K562 (cell line): ENCODE measurements around the gene OGDH. TPM values are rescaled to one million over a fixed set of nuclear protein-coding genes. Genes with fewer than 3 reads are reported as not detected.

Source experiments
- ATAC-seq: fragments of 200-7000 bp; cut with Tn5 transposase; 3 replicates; pipeline ENCODE4 v1.9.1; 2020; ENCODE audit warnings: moderate library complexity
- BruUV-seq: library from RNA; stranded (reverse); fragments of 400-500 nt; replicated peaks from 2 replicates; lab custom pipeline; 2021; lab: Mats Ljungman, UMichigan
- CTCF ChIA-PET: fragments of 300-600 bp; formaldehyde crosslinking; extraction: SDS; loops from one replicate; lab custom pipeline; 2021; ENCODE audit warnings: low intra/inter-chr PET ratio; lab: Yijun Ruan, JAX
- POLR2A ChIA-PET: fragments of 300-600, 350-650 bp; sonication (Branson Sonifier 250); formaldehyde crosslinking; extraction: SDS; loops from one replicate; lab custom pipeline; 2021; ENCODE audit warnings: antibody characterized with exemption, inconsistent platforms; lab: Yijun Ruan, JAX
- DNase-seq, 4 experiments: peaks; one replicate each; pipeline versions ENCODE4 v3.0.0 to v3.0.0-alpha.2; 2011 to 2018; ENCODE audit warnings: low spot score in 3 of 4, mixed read lengths in 3 of 4; ENCODE audit errors: extremely low read depth in 1 of 4
- FAIRE-seq: peaks from 2 replicates; lab custom pipeline; 2011; peaks lifted over from hg19 to GRCh38; lab: Jason Lieb, UNC
- H2AFZ ChIP-seq: 2 replicates; pipeline ENCODE4 v1.6.0; 2011; ENCODE audit warnings: low read depth, low read length, control low read depth, inconsistent platforms
- H3K27ac ChIP-seq: fragments of 200-600 bp; 3 replicates; pipeline ENCODE4 v1.8.0; 2011; ENCODE audit warnings: low read depth, mild to moderate bottlenecking, control low read depth, inconsistent platforms, low read length, moderate library complexity, mixed read lengths; ENCODE audit errors: extremely low read depth
- H3K27me3 ChIP-seq, 2 experiments: fragments of 300-600 bp in 1 of 2; 2 replicates in 1 of 2; 3 replicates in 1 of 2; pipeline versions ENCODE4 v1.6.0 to v1.8.0; 2011; ENCODE audit warnings: inconsistent platforms in 2 of 2, low read length in 2 of 2, mild to moderate bottlenecking in 1 of 2, mixed read lengths in 1 of 2, moderate library complexity in 1 of 2; ENCODE audit not compliant: control insufficient read depth in 2 of 2, insufficient read depth in 2 of 2
- H3K36me3 ChIP-seq: fragments of 300-600 bp; 3 replicates; pipeline ENCODE4 v1.8.0; 2011; ENCODE audit warnings: mild to moderate bottlenecking, low read length, inconsistent platforms; ENCODE audit not compliant: control insufficient read depth, insufficient read depth
- H3K4me1 ChIP-seq, 2 experiments: fragments of 200-600 bp in 1 of 2; replicated peaks in 1 of 2; 2 replicates in 1 of 2; 3 replicates in 1 of 2; pipeline versions ENCODE4 v1.5.1 to v1.8.0; 2011; ENCODE audit warnings: inconsistent platforms in 2 of 2, low read length in 2 of 2, mild to moderate bottlenecking in 1 of 2, mixed read lengths in 1 of 2, moderate library complexity in 1 of 2; ENCODE audit not compliant: control insufficient read depth in 2 of 2, insufficient read depth in 2 of 2
- H3K4me2 ChIP-seq: 2 replicates; pipeline ENCODE4 v1.6.1; 2011; ENCODE audit warnings: low read length, control low read depth, inconsistent platforms, mixed read lengths; ENCODE audit not compliant: insufficient read depth
- H3K4me3 ChIP-seq: fragments of 200-600 bp; sonication (generic), shearing (Covaris generic); 2 replicates; pipeline ENCODE4 v1.5.1; 2016; ENCODE audit warnings: control low read depth, inconsistent platforms
- H3K79me2 ChIP-seq: fragments of 200-600 bp; 3 replicates; pipeline ENCODE4 v1.8.0; 2011; ENCODE audit warnings: low read length, inconsistent platforms; ENCODE audit not compliant: control insufficient read depth, insufficient read depth
- H3K9ac ChIP-seq, 2 experiments: 2 replicates each; pipeline versions ENCODE4 v1.6.0 to v1.6.1; 2011; ENCODE audit warnings: low read depth in 2 of 2, low read length in 2 of 2, control low read depth in 1 of 2, inconsistent platforms in 1 of 2, mild to moderate bottlenecking in 1 of 2, mixed read lengths in 1 of 2; ENCODE audit not compliant: insufficient read depth in 1 of 2
- H3K9me1 ChIP-seq: one replicate; pipeline ENCODE4 v1.6.0; 2011; ENCODE audit warnings: inconsistent platforms, mild to moderate bottlenecking, low read length, moderate library complexity; ENCODE audit not compliant: control insufficient read depth, insufficient read depth
- H3K9me3 ChIP-seq: replicated peaks from 2 replicates; pipeline ENCODE4 v1.5.1; 2011; ENCODE audit warnings: low read depth, low read length, inconsistent platforms; ENCODE audit not compliant: control insufficient read depth, insufficient read depth
- H4K20me1 ChIP-seq: replicated peaks from 2 replicates; pipeline ENCODE4 v1.6.1; 2011; ENCODE audit warnings: low read length, inconsistent platforms, mixed read lengths; ENCODE audit not compliant: control insufficient read depth, insufficient read depth
- CXXC5 ChIP-seq: fragments of 250-450 bp; sonication (Bioruptor Pico); IDR thresholded peaks from 2 replicates; pipeline ENCODE4 v1.8.0; 2022; ENCODE audit warnings: inconsistent platforms, mild to moderate bottlenecking, moderate library complexity
- ETS2 ChIP-seq: IDR thresholded peaks from 2 replicates; pipeline ENCODE4 v1.6.1; 2016; ENCODE audit warnings: borderline replicate concordance, missing genetic modification characterization, mild to moderate bottlenecking, moderate library complexity, missing compliant biosample characterization; ENCODE audit not compliant: poor library complexity, severe bottlenecking
- NFE2L1 ChIP-seq: fragments of 450-650 bp; IDR thresholded peaks from 2 replicates; pipeline ENCODE4 v1.6.1; 2016; ENCODE audit warnings: missing genetic modification characterization, low read depth, mild to moderate bottlenecking, missing compliant biosample characterization, moderate library complexity, borderline replicate concordance
- SIX5 ChIP-seq, 2 experiments: IDR thresholded peaks; 2 replicates each; pipeline ENCODE4 v1.6.1; 2011; ENCODE audit warnings: low read length in 2 of 2, borderline replicate concordance in 1 of 2, low read depth in 1 of 2, mild to moderate bottlenecking in 1 of 2, moderate library complexity in 1 of 2; ENCODE audit not compliant: insufficient read depth in 1 of 2
- WGBS: fragments of 100-300 bp; shearing (Covaris generic); methylation state at CpG from one replicate; pipeline ENCODE4 v1.1.6; 2016; ENCODE audit warnings: low coverage, mixed read lengths; ENCODE audit not compliant: insufficient coverage; ENCODE audit errors: missing lambda C conversion rate; 5-methylcytosine and 5-hydroxymethylcytosine counted together
- in situ Hi-C: fragments of 300-500 bp; cut with MboI; formaldehyde crosslinking; loops from 4 replicates; pipeline ENCODE4 v1.15.0; 2018; ENCODE audit warnings: inconsistent platforms, mixed read lengths
- intact Hi-C: fragments of 100-400 bp; cut with micrococcal nuclease; formaldehyde crosslinking; loops from 2 replicates; pipeline ENCODE4 v1.14.2; 2022
- polyA plus RNA-seq, 8 experiments: library from polyadenylated mRNA; depleted of rRNA in 4 of 8; stranded (reverse) in 5 of 8; unstranded in 3 of 8; fragments of >200 nt; fragmentation: Nextera tagmentation in 2 of 8; fragmentation: Illumina TruSeq in 1 of 8; extraction: Ambion mirVana in 2 of 8; extraction: Trizol in 1 of 8; gene quantifications; 2 replicates each; pipeline versions ENCODE4 v1.2.1 to v1.2.3, GENCODE V29; 2011 to 2014; ENCODE audit warnings: inconsistent platforms in 1 of 8, missing spikeins in 1 of 8
- total RNA-seq, 7 experiments: library from RNA; depleted of rRNA in 6 of 7; stranded (reverse); fragments of >200 nt in 6 of 7; fragmentation: Illumina TruSeq in 2 of 7; extraction: Trizol in 2 of 7; gene quantifications; 2 replicates each; pipeline versions ENCODE4 v1.2.1 to v1.2.3, GENCODE V29; 2011 to 2021; ENCODE audit warnings: low replicate concordance in 1 of 7
- TF ChIP-seq, protein P1 (sequence below): sonication (generic); formaldehyde crosslinking; IDR thresholded peaks from 2 replicates; pipeline ENCODE4 v1.8.0; 2023; ENCODE audit warnings: mild to moderate bottlenecking, missing genetic modification reagents
- TF ChIP-seq, protein P2 (sequence below): fragments of 250-450 bp; sonication (Bioruptor Pico); IDR thresholded peaks from 2 replicates; pipeline ENCODE4 v1.8.0; 2021; ENCODE audit warnings: borderline replicate concordance, mild to moderate bottlenecking, moderate library complexity; ENCODE audit not compliant: poor library complexity, severe bottlenecking

OGDH gene
- total and polyA plus RNA-seq, 9 of the 15 experiments (the other 6 are each of a cell fraction or from before 2014, with no cell fraction given), result 3.1 to 80.3 (median 23.5) TPM

DNA sequence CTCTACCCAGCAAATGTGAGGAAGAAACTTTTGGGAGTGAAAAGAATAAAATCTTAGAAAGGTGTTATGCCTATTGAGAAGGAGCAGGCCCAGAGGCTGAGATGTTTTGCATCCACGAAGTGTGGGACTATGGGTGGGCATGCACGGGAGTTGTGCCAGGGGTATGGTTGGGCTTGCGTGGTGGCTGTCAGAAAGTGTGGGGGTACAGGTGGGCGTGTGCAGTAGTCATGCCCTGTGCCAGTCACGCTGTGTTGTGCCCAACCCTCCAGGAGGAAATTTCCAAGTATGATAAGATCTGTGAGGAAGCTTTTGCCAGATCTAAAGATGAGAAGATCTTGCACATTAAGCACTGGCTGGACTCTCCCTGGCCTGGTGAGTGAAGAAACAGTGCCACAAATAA is 89.3 kb downstream of the OGDH start:
- Histone ChIP-seq H3K9me1 (no peaks in the 10 kb centered on the region), H3K79me2 (no peaks in the 10 kb centered on the region), H3K4me1 (peaks cover 0 to 4% of the 10 kb centered on the region in 2 experiments; a peak in 1 of 5 replicates), H3K36me3 (peaks cover 76% of the 10 kb centered on the region), H3K9ac (no peak overlapping the region), H3K4me3 (no peak overlapping the region), H3K9me3 (no peaks in the 10 kb centered on the region; the same call in 1 of the 2 replicates), H3K27ac (no peak overlapping the region), H2AFZ (no peak overlapping the region), H3K27me3 (no peaks in the 10 kb centered on the region), H3K4me2 (no peak overlapping the region), H4K20me1 (no peaks in the 10 kb centered on the region)
- ChIA-PET CTCF (no interaction called here), POLR2A (interaction anchor here (0.5 kb wide), 1 partner anchor 114 kb away, joined by 3 read pairs; the partner anchor contains the start of gene TMED4)
- in situ Hi-C loops (no loop called here), intact Hi-C loops (no loop called here)
- TF ChIP-seq NFE2L1 (tag) (no peak), CXXC5 (CRISPR knock-in tag) (no peak), ETS2 (tag) (no peak), SIX5 (IDR thresholded peaks at IDR 0.05; ENCODE audit: borderline replicate concordance in 1 of 2, insufficient read depth in 1 of 2, low read depth in 1 of 2, low read length in 2 of 2) (no peak)
- TF ChIP-seq, protein P1, sequence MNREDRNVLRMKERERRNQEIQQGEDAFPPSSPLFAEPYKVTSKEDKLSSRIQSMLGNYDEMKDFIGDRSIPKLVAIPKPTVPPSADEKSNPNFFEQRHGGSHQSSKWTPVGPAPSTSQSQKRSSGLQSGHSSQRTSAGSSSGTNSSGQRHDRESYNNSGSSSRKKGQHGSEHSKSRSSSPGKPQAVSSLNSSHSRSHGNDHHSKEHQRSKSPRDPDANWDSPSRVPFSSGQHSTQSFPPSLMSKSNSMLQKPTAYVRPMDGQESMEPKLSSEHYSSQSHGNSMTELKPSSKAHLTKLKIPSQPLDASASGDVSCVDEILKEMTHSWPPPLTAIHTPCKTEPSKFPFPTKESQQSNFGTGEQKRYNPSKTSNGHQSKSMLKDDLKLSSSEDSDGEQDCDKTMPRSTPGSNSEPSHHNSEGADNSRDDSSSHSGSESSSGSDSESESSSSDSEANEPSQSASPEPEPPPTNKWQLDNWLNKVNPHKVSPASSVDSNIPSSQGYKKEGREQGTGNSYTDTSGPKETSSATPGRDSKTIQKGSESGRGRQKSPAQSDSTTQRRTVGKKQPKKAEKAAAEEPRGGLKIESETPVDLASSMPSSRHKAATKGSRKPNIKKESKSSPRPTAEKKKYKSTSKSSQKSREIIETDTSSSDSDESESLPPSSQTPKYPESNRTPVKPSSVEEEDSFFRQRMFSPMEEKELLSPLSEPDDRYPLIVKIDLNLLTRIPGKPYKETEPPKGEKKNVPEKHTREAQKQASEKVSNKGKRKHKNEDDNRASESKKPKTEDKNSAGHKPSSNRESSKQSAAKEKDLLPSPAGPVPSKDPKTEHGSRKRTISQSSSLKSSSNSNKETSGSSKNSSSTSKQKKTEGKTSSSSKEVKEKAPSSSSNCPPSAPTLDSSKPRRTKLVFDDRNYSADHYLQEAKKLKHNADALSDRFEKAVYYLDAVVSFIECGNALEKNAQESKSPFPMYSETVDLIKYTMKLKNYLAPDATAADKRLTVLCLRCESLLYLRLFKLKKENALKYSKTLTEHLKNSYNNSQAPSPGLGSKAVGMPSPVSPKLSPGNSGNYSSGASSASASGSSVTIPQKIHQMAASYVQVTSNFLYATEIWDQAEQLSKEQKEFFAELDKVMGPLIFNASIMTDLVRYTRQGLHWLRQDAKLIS, result no peak
- TF ChIP-seq, protein P2, sequence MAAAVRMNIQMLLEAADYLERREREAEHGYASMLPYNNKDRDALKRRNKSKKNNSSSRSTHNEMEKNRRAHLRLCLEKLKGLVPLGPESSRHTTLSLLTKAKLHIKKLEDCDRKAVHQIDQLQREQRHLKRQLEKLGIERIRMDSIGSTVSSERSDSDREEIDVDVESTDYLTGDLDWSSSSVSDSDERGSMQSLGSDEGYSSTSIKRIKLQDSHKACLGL, result no peak
- DNase-seq (no peak), FAIRE-seq (no peak), ATAC-seq (no peak)
- BruUV-seq, result no TSS peak
- WGBS, result 98% methylated on average over 5 of the region's 5 CpGs
